ENCODE results near the gene GLB1L2. TPM values are rescaled to one million over a fixed set of nuclear protein-coding genes. Genes with fewer than 3 reads are reported as not detected.

The GLB1L2 gene
- total RNA-seq, 1 donor from 2014 or later, result 14.7 TPM

DNA sequence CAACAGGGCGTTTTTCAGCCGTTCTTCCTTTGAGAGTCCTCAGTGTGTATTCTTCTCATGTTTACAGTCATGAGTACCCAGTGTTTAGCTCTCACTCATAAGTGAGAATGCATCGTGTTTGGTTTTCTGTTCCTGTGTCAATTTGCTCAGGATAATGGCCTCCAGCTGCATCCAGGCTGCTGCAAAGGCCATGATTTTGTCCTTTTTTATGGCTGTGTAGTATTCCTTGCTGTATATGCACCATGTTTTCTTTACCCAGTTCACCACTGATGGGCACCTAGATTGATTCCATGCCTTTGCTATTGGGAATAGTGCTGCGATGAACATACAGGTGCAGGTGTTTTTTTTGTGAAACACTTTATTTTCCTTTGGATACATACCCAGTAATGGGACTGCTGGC lies 56.8 kb downstream of the GLB1L2 start:
- DNase-seq (ENCODE audit: low read depth), result no peak
- TF ChIP-seq, protein P1, sequence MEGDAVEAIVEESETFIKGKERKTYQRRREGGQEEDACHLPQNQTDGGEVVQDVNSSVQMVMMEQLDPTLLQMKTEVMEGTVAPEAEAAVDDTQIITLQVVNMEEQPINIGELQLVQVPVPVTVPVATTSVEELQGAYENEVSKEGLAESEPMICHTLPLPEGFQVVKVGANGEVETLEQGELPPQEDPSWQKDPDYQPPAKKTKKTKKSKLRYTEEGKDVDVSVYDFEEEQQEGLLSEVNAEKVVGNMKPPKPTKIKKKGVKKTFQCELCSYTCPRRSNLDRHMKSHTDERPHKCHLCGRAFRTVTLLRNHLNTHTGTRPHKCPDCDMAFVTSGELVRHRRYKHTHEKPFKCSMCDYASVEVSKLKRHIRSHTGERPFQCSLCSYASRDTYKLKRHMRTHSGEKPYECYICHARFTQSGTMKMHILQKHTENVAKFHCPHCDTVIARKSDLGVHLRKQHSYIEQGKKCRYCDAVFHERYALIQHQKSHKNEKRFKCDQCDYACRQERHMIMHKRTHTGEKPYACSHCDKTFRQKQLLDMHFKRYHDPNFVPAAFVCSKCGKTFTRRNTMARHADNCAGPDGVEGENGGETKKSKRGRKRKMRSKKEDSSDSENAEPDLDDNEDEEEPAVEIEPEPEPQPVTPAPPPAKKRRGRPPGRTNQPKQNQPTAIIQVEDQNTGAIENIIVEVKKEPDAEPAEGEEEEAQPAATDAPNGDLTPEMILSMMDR (conservative IDR thresholded peaks at IDR 0.05; ENCODE audit: low read depth, low read length), result no peak
- H3K4me3 ChIP-seq (ENCODE audit: low read depth, low read length), result no peak overlapping the region

DNA sequence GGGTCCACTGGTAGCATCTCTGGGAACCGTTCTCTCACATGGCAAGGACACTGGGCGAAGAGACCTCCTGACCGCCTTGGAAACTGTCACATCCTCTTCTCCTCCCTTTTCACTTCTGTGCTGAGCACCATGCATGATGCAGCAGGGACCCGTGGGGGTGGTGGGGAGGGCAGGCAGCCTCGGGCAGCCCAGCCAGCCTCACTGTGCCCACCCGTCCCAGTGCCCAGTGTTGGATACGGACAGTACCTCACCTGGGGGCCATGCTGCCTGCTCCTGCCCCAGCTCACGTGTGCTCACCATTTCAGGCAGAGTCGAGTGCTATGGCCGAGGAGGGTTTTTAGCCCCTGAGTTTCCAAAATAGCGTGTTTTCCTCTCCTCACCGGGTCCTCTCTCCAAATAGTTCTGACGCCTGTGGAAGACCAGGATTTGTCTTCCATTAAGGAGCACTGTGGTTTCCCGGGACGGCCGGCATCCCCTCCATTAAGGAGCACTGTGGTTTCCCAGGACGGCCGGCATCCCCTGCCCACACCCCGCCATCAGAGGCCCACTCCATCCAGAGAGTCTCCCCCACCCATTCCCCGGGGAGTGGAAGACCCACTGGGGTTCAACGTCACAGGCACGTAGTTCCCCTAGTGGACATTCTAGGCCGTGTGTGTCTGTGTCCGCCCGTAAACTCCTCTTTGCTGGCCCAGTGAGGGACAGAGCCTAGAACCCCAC lies 57.8 kb downstream of the GLB1L2 start:
- no peak for DNase-seq (ENCODE audit: low read depth)
- H3K4me3 ChIP-seq (ENCODE audit: low read depth, low read length), result no peak overlapping the region
- TF ChIP-seq, protein P1 (conservative IDR thresholded peaks at IDR 0.05; ENCODE audit: low read depth, low read length), result no peak

GRCh38 chr11:134390706-134391569 lies 59.1 kb downstream of the GLB1L2 start:
- H3K4me3 ChIP-seq (ENCODE audit: low read depth, low read length), result no peak overlapping the region

DNA sequence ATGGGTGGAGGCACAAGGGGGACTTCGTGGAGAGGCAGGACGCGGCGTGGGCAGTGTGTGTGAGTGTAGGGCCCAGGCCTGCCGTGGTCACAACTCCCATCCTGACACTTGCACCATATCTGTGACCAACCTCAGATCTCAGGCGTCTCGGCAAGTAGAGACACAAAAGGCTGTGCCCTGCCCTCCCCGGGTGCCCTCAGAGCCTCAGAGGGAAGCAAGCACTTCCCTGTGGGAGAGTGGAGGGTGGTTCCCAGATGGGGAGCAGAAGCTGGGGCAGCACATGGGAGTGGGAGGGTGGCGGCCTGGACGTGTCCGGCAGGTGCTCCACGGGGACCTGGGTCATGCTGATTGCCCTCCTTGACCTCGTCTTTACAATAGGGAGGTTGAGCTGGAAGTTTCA lies 59.9 kb downstream of the GLB1L2 start:
- no peak overlapping the region for H3K4me3 ChIP-seq (ENCODE audit: low read depth, low read length)
- TF ChIP-seq, protein P1 (conservative IDR thresholded peaks at IDR 0.05; ENCODE audit: low read depth, low read length), result no peak
- no peak for DNase-seq (ENCODE audit: low read depth)

More at GRCh38 chr11:134390706-134391569, 59.1 kb downstream of the GLB1L2 start:
- TF ChIP-seq, protein P1 (conservative IDR thresholded peaks at IDR 0.05; ENCODE audit: low read depth, low read length), result peak; percentile 7
- no peak for DNase-seq (ENCODE audit: low read depth)

GRCh38 chr11:134392953-134393615 lies 61.3 kb downstream of the GLB1L2 start:
- no peak for DNase-seq (ENCODE audit: low read depth)
- H3K4me3 ChIP-seq (ENCODE audit: low read depth, low read length), result no peak overlapping the region
- TF ChIP-seq, protein P1 (conservative IDR thresholded peaks at IDR 0.05; ENCODE audit: low read depth, low read length), result no peak

DNA sequence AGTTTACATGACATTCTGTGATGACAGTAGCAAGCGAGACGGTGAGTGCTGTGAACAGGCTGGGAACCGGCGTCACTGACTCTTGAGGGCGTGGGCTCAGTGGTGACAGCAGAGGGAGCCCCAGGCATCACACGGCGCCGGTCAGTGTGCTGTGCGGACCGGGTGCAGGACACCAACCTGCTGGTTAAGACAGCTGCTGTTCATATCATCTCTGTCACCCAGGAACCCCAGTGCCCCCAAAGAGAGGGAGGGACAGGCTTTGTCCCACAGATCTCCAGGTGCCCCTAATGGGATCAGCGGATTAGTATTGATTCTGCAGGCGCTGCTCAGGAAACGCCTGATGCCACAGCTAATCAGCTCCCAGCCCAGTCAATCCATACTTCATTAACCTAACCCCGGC lies 61.9 kb downstream of the GLB1L2 start:
- no peak overlapping the region for H3K4me3 ChIP-seq (ENCODE audit: low read depth, low read length)
- TF ChIP-seq, protein P1 (conservative IDR thresholded peaks at IDR 0.05; ENCODE audit: low read depth, low read length), result peak; percentile 36
- DNase-seq (ENCODE audit: low read depth), result no peak
